Inferior parietal cortex (tissue), 1 donor: ENCODE data around the gene ERGIC1.
"Not testable (repeated sequence)": the region's sequence is repeated elsewhere in the genome, so short reads cannot be mapped to it uniquely, and the experiment has no call there.

Source experiments
- DNase-seq: peaks from one replicate; pipeline ENCODE4 v3.0.0-alpha.2; 2016; ENCODE audit errors: extremely low spot score

Gene ERGIC1

DNA sequence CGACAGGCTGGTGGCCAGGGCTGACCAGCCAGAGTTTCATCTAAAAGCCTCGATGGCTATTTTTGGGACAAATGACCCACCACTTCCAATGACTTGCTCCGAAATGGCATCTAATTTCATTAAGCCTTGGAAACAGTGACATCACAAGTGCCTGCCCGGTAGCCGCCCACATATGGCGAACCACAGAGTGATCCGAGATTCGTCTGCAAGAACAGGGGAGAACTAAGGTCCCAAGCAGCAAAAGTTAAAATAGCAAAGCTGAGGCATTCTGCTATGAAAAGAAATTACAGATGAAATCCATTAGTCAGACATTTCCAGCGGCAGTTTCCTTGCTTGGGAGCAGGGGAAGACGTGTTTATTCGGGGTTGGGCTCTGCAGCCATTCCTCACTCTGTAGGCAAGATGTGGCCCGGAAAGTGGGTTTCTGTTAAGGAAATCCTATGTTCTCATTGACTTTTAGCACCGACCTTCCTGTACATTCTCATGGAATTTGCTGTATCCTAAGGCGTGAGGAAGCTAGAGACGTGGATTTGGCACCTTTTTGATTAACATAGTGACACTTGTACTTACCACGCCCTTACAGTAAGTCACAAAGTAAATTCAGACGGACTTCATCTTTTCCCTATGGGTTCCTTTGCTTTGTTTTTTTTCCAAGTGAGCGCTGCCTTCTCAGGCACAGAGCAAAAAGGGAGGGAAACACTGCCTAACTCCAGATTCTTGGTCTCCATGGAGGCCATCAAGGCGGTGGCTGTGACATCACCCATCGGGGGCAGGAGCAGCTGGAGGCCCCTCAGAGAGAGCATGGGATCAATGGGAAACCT lies 45.1 kb downstream of the ERGIC1 start:
- DNase-seq = no peak

DNA sequence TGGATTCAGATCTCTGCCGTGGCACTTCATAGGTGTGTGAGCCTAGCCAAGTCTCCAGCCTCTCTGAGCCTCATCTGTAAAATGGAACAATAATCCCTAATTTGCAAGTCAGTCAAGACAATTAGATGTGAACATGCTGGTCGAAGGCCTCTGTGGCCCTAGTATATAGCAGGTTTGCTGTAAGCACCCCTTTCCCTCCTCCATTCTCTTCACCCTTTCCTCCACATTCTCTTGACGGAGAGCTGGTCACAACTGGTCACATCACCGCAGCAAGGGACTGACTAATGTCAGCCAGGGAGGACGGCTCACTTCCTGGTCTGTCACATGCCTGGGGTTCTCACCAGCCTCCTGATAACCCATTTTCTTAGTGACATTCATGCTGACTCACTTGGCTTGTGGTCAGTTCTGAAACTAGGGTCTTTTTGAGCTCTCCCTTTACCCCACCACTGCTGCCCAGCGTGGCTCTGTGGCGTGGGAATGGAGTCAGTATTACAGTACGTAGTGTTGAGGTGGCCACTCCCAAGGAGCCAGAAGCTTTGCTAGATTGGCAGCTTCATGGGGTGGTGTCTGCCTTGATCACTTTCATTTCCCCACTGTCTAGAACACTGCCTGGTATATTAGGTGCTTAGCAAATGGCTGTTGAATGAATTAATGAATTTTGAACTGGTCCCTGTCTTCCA lies 47.8 kb downstream of the ERGIC1 start:
- DNase-seq = no peak

GRCh38 chr5:172883066-172883465 lies 49.0 kb downstream of the ERGIC1 start:
- no peak for DNase-seq

DNA sequence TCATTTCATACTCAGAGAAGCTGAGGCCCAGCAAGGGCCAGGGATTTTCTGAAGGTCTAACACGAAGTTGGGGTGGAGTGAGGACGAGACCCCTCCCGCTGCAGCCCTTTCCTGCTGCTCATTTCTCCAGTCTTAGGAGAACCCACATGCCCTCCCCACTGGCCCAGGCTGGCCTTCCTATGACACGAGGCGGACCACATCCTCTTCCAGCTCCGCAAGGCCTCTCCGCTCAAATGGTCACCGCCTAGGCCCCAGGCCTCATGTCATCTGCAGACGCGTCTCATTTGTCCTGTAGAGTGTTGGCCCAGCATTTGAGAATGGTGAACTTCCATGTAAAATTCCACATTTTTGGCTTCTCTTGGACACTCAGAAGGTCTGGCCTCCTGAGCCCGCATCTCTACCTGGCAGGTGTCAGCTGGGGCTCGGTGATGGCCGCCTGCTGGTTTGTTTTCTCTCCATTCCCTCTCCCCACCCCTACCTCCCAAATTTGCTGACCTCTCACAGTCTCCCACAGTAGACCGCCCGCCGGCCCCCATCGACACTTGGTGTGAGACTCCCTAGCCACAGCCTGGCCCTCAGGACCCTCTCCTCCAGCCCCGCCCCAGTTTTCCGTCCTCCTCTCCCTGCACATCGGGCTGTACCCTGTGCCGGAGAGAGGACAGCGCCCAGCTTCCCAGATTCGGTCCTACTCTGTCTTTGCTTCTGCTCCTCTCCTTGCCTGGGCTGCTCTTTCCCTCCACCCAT lies 51.7 kb downstream of the ERGIC1 start:
- DNase-seq = no peak

- DNase-seq = no peak
Measured at GRCh38 chr5:172886476-172886875, 52.4 kb downstream of the ERGIC1 start.

DNA sequence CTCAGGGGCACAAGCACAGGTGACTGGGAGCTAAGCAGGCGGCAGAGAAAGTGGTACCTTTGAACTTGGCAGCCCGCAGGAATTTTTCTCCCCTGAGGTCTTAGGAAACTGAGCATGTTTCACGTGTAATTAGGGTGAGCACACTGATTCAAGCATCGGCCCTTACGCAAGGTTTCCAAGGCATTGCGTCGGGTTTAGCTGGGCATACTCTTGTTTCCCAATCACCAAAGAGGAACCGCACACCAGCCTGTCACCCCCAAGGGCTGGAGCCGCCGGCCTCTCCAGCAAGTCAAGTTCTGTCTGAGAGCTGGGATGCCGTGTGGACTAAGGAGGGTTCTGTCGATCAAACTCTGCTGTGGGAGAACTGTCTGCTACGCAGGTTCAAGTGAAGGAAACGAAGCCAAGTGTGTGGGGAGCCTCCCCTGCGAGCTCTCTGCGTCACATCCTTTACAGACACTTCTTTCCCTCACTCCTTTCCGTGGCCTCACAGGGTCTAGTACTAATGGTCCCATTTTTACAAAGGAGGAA lies 53.0 kb downstream of the ERGIC1 start:
- DNase-seq = no peak

DNA sequence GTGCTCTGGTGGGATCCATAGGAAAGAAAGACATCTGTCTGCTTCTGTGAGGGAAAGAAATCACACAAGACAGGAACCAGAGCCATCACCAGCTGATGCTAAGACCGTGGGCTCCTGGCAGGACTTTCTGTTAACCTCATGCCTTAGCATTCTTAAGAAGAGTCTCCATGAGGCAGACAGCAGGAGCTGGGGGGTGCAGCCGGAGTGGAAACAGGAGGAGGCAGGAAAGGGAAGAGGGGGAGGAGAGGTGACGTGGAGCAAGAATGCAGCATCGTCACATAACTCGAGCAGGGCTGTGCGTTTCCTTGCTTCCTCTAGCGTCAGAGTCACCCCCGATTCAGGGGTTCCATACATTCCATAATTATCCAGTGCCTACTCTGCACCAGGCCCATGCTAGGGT lies 53.6 kb downstream of the ERGIC1 start:
- DNase-seq = no peak

GRCh38 chr5:172890659-172891058 lies 56.6 kb downstream of the ERGIC1 start:
- no peak for DNase-seq

GRCh38 chr5:172891716-172892421 lies 57.8 kb downstream of the ERGIC1 start:
- DNase-seq = no peak

DNA sequence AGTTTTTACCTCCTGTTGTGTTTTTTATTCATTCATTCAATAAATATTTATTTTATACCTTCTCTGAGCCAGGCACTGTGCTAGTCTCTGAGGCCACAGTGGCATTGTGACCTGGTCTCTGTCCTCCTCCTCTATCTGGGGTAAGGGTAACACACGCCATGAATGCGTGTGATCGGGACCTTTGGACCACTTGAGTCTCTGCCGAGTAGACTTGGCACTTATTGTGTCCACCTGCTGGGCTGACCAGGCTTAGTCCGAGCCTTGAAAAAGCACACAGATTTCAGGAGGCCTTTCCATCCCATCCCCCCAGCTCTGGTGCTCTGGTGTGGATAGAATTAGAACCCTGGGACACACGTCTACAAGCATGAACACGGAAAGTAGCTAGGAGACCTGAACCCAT lies 58.7 kb downstream of the ERGIC1 start:
- DNase-seq = no peak

DNA sequence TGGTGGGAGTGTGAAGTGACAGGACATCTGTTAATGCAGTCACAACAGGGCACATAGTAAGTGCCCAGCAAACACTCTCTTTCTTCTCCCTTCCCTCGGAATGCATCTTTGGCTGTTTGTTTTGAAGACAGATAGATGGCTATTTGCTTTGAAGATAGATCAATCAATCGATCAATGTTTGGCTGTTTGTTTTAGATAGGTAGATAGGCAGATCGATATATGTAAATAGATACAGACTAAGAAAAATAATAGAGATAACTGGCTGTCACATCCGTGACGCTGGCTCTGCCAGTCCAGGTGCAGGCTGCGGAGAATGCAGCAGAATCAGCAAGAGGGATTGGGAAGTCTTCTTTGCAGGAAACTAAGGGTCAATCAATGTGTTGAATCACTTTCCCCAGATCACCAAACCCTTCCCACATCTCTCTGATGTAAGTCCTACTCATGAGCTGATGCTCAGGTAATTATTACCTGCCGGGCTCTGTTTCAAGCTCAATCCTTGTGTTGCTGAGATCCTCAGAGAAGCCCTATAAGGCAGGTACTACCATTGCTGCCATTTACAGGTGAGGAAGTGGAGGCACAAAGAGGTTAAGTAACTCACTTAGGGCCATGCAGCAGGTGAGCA lies 60.8 kb downstream of the ERGIC1 start:
- DNase-seq = no peak

GRCh38 chr5:172895549-172895948 lies 61.5 kb downstream of the ERGIC1 start:
- DNase-seq = no peak

GRCh38 chr5:172896465-172896864 lies 62.4 kb downstream of the ERGIC1 start:
- no peak for DNase-seq

- DNase-seq = not testable (repeated sequence)
Measured at GRCh38 chr5:172897067-172897466, 63.0 kb downstream of the ERGIC1 start.

GRCh38 chr5:172897481-172898217 lies 63.6 kb downstream of the ERGIC1 start:
- DNase-seq = no peak

GRCh38 chr5:172898218-172898842 lies 64.3 kb downstream of the ERGIC1 start:
- no peak for DNase-seq

- DNase-seq = no peak
Measured at GRCh38 chr5:172898843-172899369, 64.9 kb downstream of the ERGIC1 start.

DNA sequence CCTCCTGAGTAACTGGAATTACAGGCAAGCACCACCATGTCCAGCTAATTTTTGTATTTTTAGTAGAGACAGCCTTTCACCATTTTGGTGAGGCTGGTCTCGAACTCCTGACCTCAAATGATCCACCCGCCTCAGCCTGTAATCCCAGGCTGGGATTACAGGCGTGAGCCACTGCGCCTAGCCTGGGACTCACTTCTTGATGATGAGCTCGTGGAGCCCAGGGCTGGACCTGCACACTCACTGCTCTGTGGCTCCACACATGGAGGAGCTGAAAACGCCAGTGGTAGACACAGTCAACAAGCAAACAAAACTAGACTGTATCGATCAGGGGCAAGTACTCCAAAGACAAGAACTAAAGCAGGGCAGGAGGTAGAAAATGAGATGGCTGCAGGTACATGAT lies 65.4 kb downstream of the ERGIC1 start:
- no peak for DNase-seq

GRCh38 chr5:172901012-172901780 lies 67.1 kb downstream of the ERGIC1 start:
- no peak for DNase-seq
